ENCODE data around the gene NRK.
"Not testable (repeated sequence)": the region's sequence is repeated elsewhere in the genome, so short reads cannot be mapped to it uniquely, and the experiment has no call there.

NRK gene

DNA sequence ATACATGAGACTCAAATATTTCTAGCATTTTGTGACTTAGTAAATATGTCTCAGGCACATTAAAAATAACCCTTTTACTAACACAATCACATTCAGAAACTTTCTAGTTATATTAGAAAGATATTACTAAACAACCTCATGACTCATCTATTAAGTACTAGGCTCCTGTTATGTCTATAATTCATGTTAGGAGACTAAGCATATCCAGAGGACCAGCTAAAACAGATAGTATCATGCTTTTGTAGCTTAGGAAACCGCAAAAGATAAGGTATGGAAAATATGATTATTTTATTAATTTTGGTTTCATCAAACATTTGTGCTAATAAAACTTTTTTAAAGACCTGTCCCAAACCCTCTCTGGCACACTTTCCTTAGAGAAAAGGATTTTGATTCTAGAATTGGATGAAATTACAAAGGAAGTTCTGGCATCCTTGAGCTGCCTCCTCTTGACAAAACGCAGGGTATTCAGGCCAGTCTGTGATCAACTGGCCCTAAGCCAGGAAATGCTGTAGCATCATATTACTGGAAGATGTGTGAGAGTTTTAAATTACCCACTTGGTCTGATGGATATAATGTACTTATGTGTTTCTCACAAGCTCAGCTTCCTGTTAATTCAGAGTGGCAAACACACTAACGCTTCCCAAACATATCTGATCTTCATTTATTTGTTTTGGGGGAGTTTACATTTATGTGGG lies 60.4 kb downstream of the NRK start:
- DNase-seq: no peak

DNA sequence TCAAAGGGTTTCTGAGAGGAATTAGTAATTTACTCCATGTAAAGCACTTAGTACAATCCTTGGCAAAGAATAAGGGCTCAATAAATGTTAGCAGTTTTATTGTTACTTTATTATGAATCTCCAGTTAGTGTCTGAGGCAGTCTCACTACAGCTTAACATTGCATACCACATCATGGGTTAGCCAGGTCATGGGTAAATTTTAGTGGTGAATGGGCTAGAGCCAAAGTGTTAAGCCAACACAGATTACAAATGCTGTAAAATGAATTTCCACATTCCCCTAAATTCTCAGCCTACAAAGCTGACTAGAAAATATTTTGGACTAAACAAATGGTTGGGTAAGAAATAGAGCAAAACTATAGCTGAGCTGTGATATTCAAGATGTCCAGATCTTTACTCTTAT lies 72.4 kb downstream of the NRK start:
- DNase-seq: no peak

DNA sequence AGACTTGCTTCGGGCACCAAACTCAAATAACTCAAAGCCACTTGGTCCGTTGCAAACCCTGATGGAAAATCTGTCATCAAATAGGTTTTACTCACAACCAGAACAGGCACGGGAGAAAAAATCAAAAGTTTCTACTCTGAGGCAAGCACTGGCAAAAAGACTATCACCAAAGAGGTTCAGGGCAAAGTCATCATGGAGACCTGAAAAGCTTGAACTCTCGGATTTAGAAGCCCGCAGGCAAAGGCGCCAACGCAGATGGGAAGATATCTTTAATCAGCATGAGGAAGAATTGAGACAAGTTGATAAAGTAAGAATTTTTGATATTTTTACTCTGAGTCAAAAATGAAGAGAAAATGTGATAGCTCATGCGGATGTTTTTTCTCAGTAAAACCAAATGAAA lies 87.2 kb downstream of the NRK start:
- no peak for DNase-seq

DNA sequence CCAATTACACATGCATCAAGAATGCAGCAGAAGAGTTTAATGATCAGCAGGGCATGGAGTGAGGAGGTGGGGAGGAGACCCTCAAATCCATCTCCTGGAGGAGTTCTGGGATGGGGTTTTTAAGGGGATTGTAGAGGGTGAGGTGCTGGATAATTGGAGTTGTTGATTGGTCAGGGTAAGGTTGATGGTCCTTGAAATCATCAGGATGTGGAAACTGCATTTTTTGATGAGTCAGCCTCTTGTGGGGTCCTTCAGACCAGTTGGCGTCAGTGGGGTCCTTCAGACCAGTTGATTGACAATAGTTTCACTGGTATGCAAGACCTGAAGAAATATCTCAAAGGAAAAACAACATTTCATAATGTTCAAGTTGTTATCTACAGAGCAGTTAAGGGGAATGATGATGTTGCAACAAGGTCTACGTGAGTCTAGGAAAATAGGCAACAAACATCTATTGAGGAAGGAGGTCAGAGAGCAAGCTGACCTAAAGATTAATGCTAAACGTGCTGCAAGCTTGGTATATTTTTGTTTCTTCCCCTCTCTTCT lies 88.3 kb downstream of the NRK start:
- DNase-seq: no peak

DNA sequence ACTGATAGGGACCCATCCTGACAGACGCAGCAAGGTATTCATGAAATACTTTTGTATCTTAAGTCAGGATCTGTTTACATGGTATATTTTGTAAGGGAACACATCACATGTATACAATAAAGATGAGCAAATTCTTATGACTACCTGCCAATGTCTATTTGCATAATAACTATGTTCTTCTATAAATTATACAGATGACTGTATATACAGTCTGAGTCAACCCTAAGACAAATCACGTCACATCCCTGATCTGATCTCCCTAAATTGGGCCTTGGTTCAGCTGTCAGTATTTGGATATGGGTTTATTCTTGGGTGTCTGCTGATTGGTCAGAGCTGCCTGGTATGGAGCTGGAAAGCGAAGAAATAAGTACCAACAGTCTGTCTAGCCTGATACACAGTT lies 122.9 kb downstream of the NRK start:
- DNase-seq: no peak

DNA sequence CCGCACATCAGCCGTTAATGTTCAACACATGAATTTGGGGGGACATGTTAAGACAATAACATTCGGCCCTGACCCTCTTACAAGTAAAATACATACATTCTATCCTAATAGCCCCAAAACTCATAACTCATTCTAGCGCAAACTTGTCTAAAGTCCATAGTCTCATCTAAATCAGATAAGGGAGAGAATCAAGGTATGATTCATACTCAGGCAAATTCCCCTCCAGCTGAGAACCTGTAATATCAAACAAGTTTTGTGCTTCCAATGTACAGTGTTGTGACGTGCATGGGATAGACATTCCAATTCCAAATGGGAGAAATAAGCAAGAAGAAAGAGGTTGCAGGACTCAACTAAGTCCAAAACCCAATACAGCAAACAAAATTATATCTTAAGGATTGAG lies 147.1 kb downstream of the NRK start:
- no peak for DNase-seq

DNA sequence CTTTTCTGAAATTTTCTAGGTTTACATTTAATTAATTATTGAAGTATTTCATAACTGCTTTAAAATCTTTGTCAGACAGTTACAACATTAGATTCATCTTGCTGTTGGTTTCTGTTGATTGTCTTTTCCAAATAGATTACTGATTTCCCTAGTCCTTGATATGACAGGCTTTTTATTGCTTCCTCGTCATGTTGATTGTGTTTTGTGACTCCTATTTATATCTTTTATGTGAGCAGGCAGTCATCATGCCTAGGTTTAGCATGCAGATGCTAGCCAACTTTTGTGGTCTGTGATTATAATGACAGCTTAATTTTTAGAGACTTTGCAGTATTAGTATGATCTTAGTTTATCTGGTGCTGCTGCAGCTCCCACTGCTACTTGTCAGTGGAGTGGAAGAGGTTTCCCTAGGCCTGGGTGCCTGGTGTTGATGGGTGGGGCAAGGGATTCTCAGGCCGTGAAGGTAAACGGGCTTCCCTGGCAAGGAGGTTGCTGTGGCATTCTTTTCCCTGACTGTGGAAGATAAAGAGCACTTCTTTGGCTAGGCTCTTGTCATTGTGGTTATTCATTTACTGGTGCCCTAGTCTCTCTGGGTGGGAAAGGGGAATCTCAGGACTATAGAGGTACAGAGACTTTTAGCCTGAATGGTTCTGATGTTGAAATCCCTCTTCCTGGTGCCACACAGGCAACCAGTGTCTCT lies 150.5 kb downstream of the NRK start:
- DNase-seq: no peak

DNA sequence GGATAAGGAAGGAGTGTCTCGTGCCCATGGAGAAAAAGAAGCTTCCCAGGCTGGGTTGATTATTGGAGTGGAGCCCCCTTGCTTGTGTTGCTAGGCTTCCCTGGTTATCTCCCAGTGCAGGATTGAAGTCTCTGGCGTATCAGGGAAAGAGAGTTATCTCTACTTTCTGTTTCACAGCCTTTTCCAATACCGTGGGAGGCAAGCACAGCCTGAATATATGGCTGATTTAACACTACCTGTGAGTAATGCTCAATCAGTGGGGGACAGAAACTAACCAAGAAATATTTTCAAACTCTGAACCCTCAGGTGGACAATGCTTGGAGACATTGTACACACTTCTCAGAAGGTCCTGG lies 151.0 kb downstream of the NRK start:
- no peak for DNase-seq

DNA sequence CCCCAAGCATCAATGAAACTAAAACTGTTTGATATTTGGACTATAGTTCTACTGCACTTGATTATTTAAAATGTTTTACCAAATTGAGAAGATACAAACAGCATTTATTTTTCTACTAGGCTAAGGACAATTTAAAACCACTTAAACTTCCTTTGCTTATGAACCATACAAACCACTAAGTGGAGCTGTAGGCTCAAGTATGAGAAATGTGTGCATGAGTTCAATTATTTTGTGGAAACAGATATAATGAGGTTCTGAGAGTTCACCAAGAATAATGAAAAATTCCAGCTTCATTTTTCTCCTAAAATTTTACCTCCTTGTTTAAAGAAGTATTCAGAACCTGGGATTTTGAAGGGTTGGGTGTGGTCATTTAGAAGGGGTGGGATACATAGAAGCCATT lies 153.0 kb downstream of the NRK start:
- no peak for DNase-seq

DNA sequence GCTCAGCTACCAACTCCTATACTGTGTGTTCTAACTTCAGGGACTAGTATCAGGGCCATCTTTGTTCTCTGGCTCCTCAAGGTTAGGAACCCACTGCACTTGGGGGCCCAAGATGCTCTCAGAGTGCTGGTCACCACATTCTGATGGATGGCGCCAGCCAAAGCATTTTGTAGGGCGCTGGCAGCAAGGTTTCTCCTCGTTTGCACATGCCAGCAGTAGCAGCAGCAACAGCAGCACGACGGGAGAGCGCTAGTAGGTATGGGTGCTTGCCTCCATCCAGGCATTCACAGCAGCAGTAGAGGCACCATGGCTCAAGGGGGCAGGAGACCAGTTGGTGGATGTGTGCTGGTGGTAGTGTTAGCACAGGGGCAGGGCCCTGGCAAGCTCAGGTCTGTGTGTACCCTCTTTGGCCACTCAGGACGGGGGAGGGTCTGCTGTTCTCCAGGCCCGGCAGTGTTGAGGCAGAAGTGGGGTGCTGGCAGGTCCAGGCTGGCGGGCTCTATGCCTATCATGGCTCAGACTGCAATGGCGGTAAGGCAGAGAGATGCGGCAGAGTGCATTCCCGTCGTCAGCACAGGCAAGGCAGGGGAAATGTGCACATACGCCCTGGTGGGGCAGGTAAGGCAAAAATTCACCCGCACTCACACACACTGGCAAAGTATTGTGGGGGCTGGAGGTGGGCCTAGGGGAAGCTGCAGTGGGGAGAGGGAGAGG lies 159.6 kb downstream of the NRK start:
- no peak for DNase-seq

DNA sequence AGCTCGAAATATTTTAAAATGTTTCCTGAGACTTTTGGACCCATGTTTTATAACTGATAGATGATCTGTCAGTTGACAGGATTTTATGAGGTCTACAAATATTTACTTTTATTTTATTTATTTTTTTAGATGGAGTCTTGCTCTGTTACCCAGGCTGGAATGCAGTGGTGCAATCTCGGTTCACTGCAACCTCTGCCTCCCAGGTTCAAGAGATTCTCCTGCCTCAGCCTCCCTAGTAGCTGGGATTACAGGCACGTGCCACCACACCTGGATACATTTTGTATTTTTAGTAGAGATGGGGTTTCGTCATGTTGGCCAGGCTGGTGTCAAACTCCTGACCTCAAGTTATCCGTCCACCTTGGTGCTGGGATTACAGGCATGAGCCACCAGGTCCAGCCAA lies 166.1 kb downstream of the NRK start:
- DNase-seq: not testable (repeated sequence)

DNA sequence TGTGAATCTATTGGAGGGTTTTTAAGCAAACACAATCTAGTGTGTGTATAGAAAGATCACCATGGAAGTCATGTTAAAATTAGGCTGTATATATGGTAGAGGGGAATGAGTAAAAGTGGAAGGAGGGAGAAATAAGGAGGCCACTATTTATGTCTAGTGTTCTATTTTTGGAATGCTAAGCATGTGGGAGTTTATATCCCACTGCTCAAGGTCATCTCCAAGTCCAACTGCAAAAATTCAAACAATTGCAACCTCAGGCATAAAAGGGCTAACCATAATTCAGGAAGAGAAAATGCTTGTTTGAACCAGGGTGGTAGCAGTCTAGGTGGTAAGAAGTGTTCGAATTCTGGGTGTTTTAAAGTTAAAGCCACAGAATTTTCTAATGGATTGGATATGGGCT lies 177.0 kb downstream of the NRK start:
- DNase-seq: no peak

DNA sequence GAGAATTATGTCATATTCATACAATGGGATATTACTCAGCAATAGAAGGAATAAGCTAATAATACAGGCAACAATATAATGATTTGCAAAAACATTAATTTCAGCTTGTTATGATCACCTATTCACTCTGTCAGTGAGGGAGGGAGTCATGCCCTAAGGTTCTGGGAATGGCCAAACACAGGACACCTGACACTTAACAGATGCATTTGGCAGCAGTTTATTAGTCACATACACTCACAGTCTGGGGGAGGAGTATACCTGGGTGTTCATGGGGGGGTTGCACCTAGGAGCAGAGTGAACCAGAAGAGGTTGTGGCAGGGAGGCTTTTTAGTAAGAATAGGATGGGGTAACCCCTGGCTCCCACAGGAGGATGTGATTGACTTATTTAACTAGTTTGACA lies 177.9 kb downstream of the NRK start:
- no peak for DNase-seq

DNA sequence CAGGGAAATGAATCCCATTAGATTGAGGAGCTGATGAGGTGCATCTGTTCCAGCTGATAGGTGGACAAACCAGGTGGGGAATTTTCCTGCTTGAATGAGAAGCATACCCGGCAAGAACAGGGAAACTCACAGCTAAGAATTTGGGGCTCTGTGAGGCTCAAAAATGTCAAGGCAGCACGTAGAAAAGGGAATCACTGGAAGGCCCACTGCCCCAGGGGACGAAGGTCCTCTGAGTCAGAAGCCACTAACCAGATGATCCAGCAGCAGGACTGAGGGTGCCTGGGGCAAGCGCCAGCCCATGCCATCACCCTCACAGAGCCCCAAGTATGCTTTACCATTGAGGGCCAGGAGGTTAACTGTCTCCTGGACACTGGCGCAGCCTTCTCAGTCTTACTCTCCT lies 178.3 kb downstream of the NRK start:
- DNase-seq: not testable (repeated sequence)

DNA sequence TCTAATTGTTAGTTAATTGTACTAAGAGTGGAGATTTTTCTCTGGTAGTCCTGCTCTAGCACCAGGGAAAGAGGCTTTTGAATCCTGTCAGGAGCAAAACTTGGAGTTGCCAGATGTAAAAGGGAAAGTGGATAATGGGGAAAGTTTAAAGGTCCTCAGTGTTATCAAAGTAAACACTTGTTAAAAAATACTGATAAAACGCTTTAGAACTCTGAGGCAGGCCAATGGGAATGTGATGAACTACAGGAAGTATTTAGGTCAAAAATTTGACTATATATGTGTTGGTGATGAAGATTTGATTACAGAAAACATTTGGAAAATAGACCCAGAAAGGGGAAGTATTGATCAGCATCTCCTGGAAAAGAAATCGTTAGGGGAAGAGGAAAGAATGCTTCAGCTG lies 183.3 kb downstream of the NRK start:
- DNase-seq: no peak

DNA sequence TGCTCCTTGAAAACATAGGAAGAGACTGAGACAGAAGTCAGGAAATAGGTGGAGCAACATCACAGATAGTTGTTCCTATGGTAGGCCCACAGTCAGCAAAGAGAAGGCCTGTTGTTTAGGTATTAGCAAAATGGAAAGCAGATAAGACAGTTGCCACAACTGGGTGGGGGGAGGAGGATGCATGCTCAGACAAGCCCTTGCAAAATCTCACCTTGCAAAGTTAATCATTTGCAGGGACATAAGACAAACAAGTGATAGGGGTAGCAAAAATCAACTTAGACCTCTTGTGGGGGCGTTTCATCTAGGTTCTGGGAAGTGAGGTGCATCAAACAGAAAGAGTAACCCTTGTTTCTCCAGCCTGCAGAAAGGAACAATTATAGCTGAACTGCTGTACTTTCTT lies 185.5 kb downstream of the NRK start:
- no peak for DNase-seq
